ENCODE data around the gene FBXO21. TPM values are rescaled to one million over a fixed set of nuclear protein-coding genes. Genes with fewer than 3 reads are reported as not detected.

Gene FBXO21
- total RNA-seq, 1 experiment from 2014 or later: 37.8 TPM

GRCh38 chr12:117140397-117141096 is 49.7 kb downstream of the FBXO21 start:
- no peaks in the 10 kb centered on the region for H3K9me3 ChIP-seq (ENCODE audit: control insufficient read depth, insufficient read depth, low read depth, low read length)
- intact Hi-C loops (cut with micrococcal nuclease; ENCODE audit: unreplicated experiment): no loop called here
- DNase-seq (ENCODE audit: low read depth, low spot score): no peak
- 0 out of 2 replicates have a peak, but pooled peaks cover 5% of the 10 kb centered on the region for H3K36me3 ChIP-seq (ENCODE audit: control insufficient read depth, insufficient read depth, low read length)
- H3K27ac ChIP-seq (ENCODE audit: low read length): no peak overlapping the region
- in situ Hi-C loops (cut with HindIII; ENCODE audit: low pct_unique_long_range_greater_than_20kb, low sequenced_read_pairs): no loop called here
- H3K4me1 ChIP-seq (ENCODE audit: control insufficient read depth, insufficient read depth, low read length): no peaks in the 10 kb centered on the region
- BruUV-seq (replicated peaks): no TSS peak
- TF ChIP-seq TCF7L2 (IDR thresholded peaks at IDR 0.05; ENCODE audit: low read depth, low read length) (no peak), REST (IDR thresholded peaks at IDR 0.05; ENCODE audit: insufficient read depth in 1 of 2, low read depth in 2 of 2, low read length in 1 of 2) (no peak), CTCF (IDR thresholded peaks at IDR 0.05) (no peak), POLR2AphosphoS5 (IDR thresholded peaks at IDR 0.05; ENCODE audit: low read depth, low read length) (no peak), SIN3A (IDR thresholded peaks at IDR 0.05; ENCODE audit: borderline replicate concordance, insufficient read depth, low read depth, low read length) (no peak)
- POLR2A ChIA-PET: interaction anchor here (0.6 kb wide), 1 partner anchor 500 kb away, joined by 3 read pairs; no protein-coding TSS in a partner anchor
- ATAC-seq: 0 out of 2 replicates have a peak, but pooled peaks have one; percentile 42
- no peak overlapping the region for H3K4me3 ChIP-seq (ENCODE audit: low read depth in 2 of 2, low read length in 2 of 2)
- CTCF ChIA-PET: no interaction called here
- H3K27me3 ChIP-seq (ENCODE audit: control insufficient read depth, insufficient read depth, low read length): no peaks in the 10 kb centered on the region

DNA sequence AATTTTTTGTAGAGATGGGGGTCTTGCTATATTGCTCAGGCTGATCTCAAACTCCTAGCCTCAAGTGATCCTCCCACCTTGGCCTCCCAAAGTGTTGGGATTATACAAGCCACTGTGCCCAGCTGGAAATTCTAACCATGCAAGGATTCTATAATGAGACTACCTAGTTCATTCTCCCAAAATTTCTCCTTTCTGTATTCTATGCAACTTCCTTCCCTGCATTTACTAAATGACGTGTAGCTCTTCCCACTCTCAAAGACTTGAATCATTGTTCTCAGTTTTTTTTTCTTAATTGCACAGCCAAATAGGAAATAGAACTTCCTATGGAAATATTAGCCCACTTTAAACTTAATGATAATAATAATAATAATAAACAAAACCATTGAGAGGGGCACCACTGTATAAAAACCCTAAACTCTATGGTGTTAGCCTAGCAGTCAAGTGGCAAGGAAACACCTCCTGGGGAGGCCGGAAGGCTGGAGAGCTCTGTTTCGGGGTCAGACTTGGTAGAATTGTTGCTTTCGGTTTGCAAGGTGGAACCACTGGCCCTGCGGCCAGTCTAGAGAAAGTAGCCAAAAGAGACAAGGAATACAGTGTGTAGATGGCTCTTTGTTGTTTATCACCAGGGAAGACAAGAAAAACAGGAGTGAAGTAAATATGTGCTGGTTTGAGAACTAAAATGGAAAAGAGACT is 51.1 kb downstream of the FBXO21 start:
- ChIA-PET CTCF (no interaction called here), POLR2A (no interaction called here)
- no peak overlapping the region for H3K4me3 ChIP-seq (ENCODE audit: low read depth in 2 of 2, low read length in 2 of 2)
- H3K4me1 ChIP-seq (ENCODE audit: control insufficient read depth, insufficient read depth, low read length): no peaks in the 10 kb centered on the region
- BruUV-seq (replicated peaks): no TSS peak
- intact Hi-C loops (cut with micrococcal nuclease; ENCODE audit: unreplicated experiment) (no loop called here), in situ Hi-C loops (cut with HindIII; ENCODE audit: low pct_unique_long_range_greater_than_20kb, low sequenced_read_pairs) (no loop called here)
- no peaks in the 10 kb centered on the region for H3K27me3 ChIP-seq (ENCODE audit: control insufficient read depth, insufficient read depth, low read length)
- H3K36me3 ChIP-seq (ENCODE audit: control insufficient read depth, insufficient read depth, low read length): no peaks in the 10 kb centered on the region
- TF ChIP-seq CTCF (IDR thresholded peaks at IDR 0.05) (no peak), TCF7L2 (IDR thresholded peaks at IDR 0.05; ENCODE audit: low read depth, low read length) (no peak), REST (IDR thresholded peaks at IDR 0.05; ENCODE audit: insufficient read depth in 1 of 2, low read depth in 2 of 2, low read length in 1 of 2) (no peak), POLR2AphosphoS5 (IDR thresholded peaks at IDR 0.05; ENCODE audit: low read depth, low read length) (no peak), SIN3A (IDR thresholded peaks at IDR 0.05; ENCODE audit: borderline replicate concordance, insufficient read depth, low read depth, low read length) (no peak)
- DNase-seq (ENCODE audit: low read depth, low spot score) (no peak), ATAC-seq (no peak)
- H3K27ac ChIP-seq (ENCODE audit: low read length): no peak overlapping the region
- H3K9me3 ChIP-seq (ENCODE audit: control insufficient read depth, insufficient read depth, low read depth, low read length): no peaks in the 10 kb centered on the region
